ENCODE measurements around the gene TTLL1. TPM values are rescaled to one million over a fixed set of nuclear protein-coding genes. Genes with fewer than 3 reads are reported as not detected.
A peak's percentile ranks its signal among the peaks of the same experiment; 100 is the strongest.
"Not testable (repeated sequence)": the region's sequence is repeated elsewhere in the genome, so short reads cannot be mapped to it uniquely, and the experiment has no call there.

The TTLL1 gene
- total RNA-seq, 1 donor from 2014 or later: 6.3 TPM

- no peak overlapping the region for H3K4me3 ChIP-seq (ENCODE audit: low read depth, low read length)
- H3K27me3 ChIP-seq (ENCODE audit: control insufficient read depth, insufficient read depth, low read length): peaks cover 4% of the 10 kb centered on the region
- DNase-seq (ENCODE audit: low read depth) (no peak), FAIRE-seq (no peak)
- no peaks in the 10 kb centered on the region for H3K36me3 ChIP-seq (ENCODE audit: control insufficient read depth, insufficient read depth, low read length)
- no peak for TF ChIP-seq CTCF (IDR thresholded peaks at IDR 0.05; ENCODE audit: insufficient read depth, low read length, severe bottlenecking)
These were observed 17.1 kb upstream of the TTLL1 start for GRCh38 chr22:43106302-43106701.

GRCh38 chr22:43104950-43105349, 15.8 kb upstream of the TTLL1 start:
- FAIRE-seq; H3K36me3 ChIP-seq (ENCODE audit: control insufficient read depth, insufficient read depth, low read length); H3K27me3 ChIP-seq (ENCODE audit: control insufficient read depth, insufficient read depth, low read length); H3K4me3 ChIP-seq (ENCODE audit: low read depth, low read length); DNase-seq (ENCODE audit: low read depth): not testable (repeated sequence)

- peak; percentile 70 for FAIRE-seq
- H3K36me3 ChIP-seq (ENCODE audit: control insufficient read depth, insufficient read depth, low read length); H3K27me3 ChIP-seq (ENCODE audit: control insufficient read depth, insufficient read depth, low read length); DNase-seq (ENCODE audit: low read depth); H3K4me3 ChIP-seq (ENCODE audit: low read depth, low read length): not testable (repeated sequence)
These were observed 14.9 kb upstream of the TTLL1 start for GRCh38 chr22:43104056-43104625.

GRCh38 chr22:43101306-43101705, 12.1 kb upstream of the TTLL1 start:
- FAIRE-seq (no peak), DNase-seq (ENCODE audit: low read depth) (no peak)
- no peak for TF ChIP-seq CTCF (IDR thresholded peaks at IDR 0.05; ENCODE audit: insufficient read depth, low read length, severe bottlenecking)
- no peaks in the 10 kb centered on the region for H3K36me3 ChIP-seq (ENCODE audit: control insufficient read depth, insufficient read depth, low read length)
- H3K27me3 ChIP-seq (ENCODE audit: control insufficient read depth, insufficient read depth, low read length): no peaks in the 10 kb centered on the region
- H3K4me3 ChIP-seq (ENCODE audit: low read depth, low read length): no peak overlapping the region

- Histone ChIP-seq H3K4me3 (ENCODE audit: low read depth, low read length) (no peak overlapping the region), H3K27me3 (ENCODE audit: control insufficient read depth, insufficient read depth, low read length) (no peaks in the 10 kb centered on the region), H3K36me3 (ENCODE audit: control insufficient read depth, insufficient read depth, low read length) (no peaks in the 10 kb centered on the region)
- no peak for TF ChIP-seq CTCF (IDR thresholded peaks at IDR 0.05; ENCODE audit: insufficient read depth, low read length, severe bottlenecking)
- DNase-seq (ENCODE audit: low read depth) (peak; percentile 64), FAIRE-seq (no peak)
These were observed 11.0 kb upstream of the TTLL1 start for GRCh38 chr22:43100225-43100624.

GRCh38 chr22:43099095-43099494, 9.9 kb upstream of the TTLL1 start:
- no peak for TF ChIP-seq CTCF (IDR thresholded peaks at IDR 0.05; ENCODE audit: insufficient read depth, low read length, severe bottlenecking)
- FAIRE-seq (no peak), DNase-seq (ENCODE audit: low read depth) (no peak)

GRCh38 chr22:43098356-43098755, 9.2 kb upstream of the TTLL1 start:
- Histone ChIP-seq H3K4me3 (ENCODE audit: low read depth, low read length) (no peak overlapping the region), H3K27me3 (ENCODE audit: control insufficient read depth, insufficient read depth, low read length) (no peaks in the 10 kb centered on the region), H3K36me3 (ENCODE audit: control insufficient read depth, insufficient read depth, low read length) (no peaks in the 10 kb centered on the region)
- FAIRE-seq (no peak), DNase-seq (ENCODE audit: low read depth) (no peak)
- TF ChIP-seq CTCF (IDR thresholded peaks at IDR 0.05; ENCODE audit: insufficient read depth, low read length, severe bottlenecking): no peak

More at GRCh38 chr22:43099095-43099494, 9.9 kb upstream of the TTLL1 start:
- Histone ChIP-seq H3K27me3 (ENCODE audit: control insufficient read depth, insufficient read depth, low read length) (no peaks in the 10 kb centered on the region), H3K36me3 (ENCODE audit: control insufficient read depth, insufficient read depth, low read length) (no peaks in the 10 kb centered on the region), H3K4me3 (ENCODE audit: low read depth, low read length) (no peak overlapping the region)
